Activated CD4-positive, alpha-beta memory T cell treated with anti-CD3 and anti-CD28 coated beads for 36 hours (primary cell): ENCODE results near the gene ADAMTSL1. TPM values are rescaled to one million over a fixed set of nuclear protein-coding genes. Genes with fewer than 3 reads are reported as not detected.
"Not testable (repeated sequence)": the region's sequence is repeated elsewhere in the genome, so short reads cannot be mapped to it uniquely, and the experiment has no call there.

ENCODE experiments used
- CTCF ChIA-PET: fragments of 350-600 bp; sonication (Branson Sonifier 250); formaldehyde crosslinking; loops from one replicate; lab custom pipeline; 2021; ENCODE audit warnings: antibody characterized with exemption, inconsistent platforms; lab: Charles Lee
- POLR2A ChIA-PET: fragments of 350-600 bp; sonication (Branson Sonifier 250); formaldehyde crosslinking; loops from one replicate; lab custom pipeline; 2021; ENCODE audit warnings: antibody characterized with exemption; lab: Charles Lee
- DNase-seq: peaks from one replicate; pipeline ENCODE4 v3.0.0-alpha.2; 2020
- H3K27ac Mint-ChIP-seq: one replicate; pipeline ENCODE4 v1.8.0; 2021; ENCODE audit warnings: mixed read lengths
- H3K27me3 Mint-ChIP-seq: one replicate; pipeline ENCODE4 v1.8.0; 2021; ENCODE audit warnings: mixed read lengths
- H3K36me3 Mint-ChIP-seq: one replicate; pipeline ENCODE4 v1.8.0; 2021; ENCODE audit warnings: mixed read lengths
- H3K4me1 Mint-ChIP-seq: one replicate; pipeline ENCODE4 v1.8.0; 2021; ENCODE audit warnings: low read depth, mixed read lengths
- H3K4me3 Mint-ChIP-seq: one replicate; pipeline ENCODE4 v1.8.0; 2021; ENCODE audit warnings: mild to moderate bottlenecking, mixed read lengths
- H3K9me3 Mint-ChIP-seq: one replicate; pipeline ENCODE4 v1.8.0; 2021; ENCODE audit warnings: mixed read lengths
- intact Hi-C: fragments of 100-400 bp; cut with micrococcal nuclease; formaldehyde crosslinking; loops from one replicate; pipeline ENCODE4 v1.15.1; 2023
- total RNA-seq, 2 experiments: library from RNA; stranded (reverse); gene quantifications; one replicate each; pipeline ENCODE4 v1.2.3, GENCODE V29; 2021

The ADAMTSL1 gene
- total RNA-seq, 2 experiments from 2014 or later = not detected

- Mint-ChIP-seq H3K36me3 (no peaks in the 10 kb centered on the region), H3K9me3 (no peaks in the 10 kb centered on the region), H3K4me3 (no peak overlapping the region), H3K27me3 (peaks cover 1% of the 10 kb centered on the region), H3K4me1 (no peaks in the 10 kb centered on the region), H3K27ac (no peak overlapping the region)
- CTCF ChIA-PET = no interaction called here
- DNase-seq = no peak
- intact Hi-C loops = no loop called here
- POLR2A ChIA-PET = no interaction called here
Measured at GRCh38 chr9:18920141-18921084, 446.5 kb downstream of the ADAMTSL1 start.

DNA sequence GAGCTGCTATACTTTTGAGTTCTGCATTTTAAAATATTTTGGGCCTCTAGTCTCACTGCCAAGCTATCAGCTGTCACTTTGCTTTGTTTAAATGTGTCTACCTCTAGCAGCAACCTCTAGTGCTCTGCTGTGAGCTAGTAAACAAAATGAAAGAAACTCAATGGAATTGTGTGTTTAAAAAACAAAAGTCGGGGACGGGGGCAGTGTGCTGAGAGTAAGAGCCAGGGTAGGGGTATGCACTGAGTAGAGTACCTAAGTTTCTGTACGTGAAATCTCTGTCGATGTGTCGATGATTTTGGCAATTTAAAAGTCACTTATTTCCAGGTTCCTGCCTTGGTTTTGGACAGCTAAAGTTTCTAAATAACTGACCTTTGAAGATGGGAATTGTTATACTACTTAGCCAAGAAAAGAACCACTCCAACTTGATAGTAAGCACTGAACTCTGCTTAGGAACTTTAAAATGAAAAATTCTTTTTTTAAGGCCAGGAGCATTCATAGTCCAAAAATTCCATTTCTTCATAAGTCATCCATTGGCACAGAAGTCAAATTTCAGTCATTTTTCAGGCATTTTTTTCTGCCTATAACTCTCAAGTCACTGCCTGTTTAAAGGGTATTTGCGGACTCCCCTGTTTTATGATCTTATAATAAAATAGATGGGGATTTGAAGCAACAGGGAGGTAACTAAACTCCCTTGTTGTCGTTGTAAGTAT lies 447.6 kb downstream of the ADAMTSL1 start:
- ChIA-PET POLR2A (no interaction called here), CTCF (no interaction called here)
- no peaks in the 10 kb centered on the region for H3K36me3 Mint-ChIP-seq
- intact Hi-C loops = no loop called here
- H3K4me1 Mint-ChIP-seq = no peaks in the 10 kb centered on the region
- H3K27me3 Mint-ChIP-seq = peaks cover 1% of the 10 kb centered on the region
- no peak overlapping the region for H3K4me3 Mint-ChIP-seq
- H3K27ac Mint-ChIP-seq = no peak overlapping the region
- no peaks in the 10 kb centered on the region for H3K9me3 Mint-ChIP-seq
- DNase-seq = no peak

GRCh38 chr9:18922161-18922885 lies 448.4 kb downstream of the ADAMTSL1 start:
- no peaks in the 10 kb centered on the region for H3K27me3 Mint-ChIP-seq
- POLR2A ChIA-PET = no interaction called here
- no peaks in the 10 kb centered on the region for H3K4me1 Mint-ChIP-seq
- no peak for DNase-seq
- H3K9me3 Mint-ChIP-seq = no peaks in the 10 kb centered on the region
- no peak overlapping the region for H3K4me3 Mint-ChIP-seq
- no peaks in the 10 kb centered on the region for H3K36me3 Mint-ChIP-seq
- CTCF ChIA-PET = no interaction called here
- no peak overlapping the region for H3K27ac Mint-ChIP-seq
- intact Hi-C loops = no loop called here

DNA sequence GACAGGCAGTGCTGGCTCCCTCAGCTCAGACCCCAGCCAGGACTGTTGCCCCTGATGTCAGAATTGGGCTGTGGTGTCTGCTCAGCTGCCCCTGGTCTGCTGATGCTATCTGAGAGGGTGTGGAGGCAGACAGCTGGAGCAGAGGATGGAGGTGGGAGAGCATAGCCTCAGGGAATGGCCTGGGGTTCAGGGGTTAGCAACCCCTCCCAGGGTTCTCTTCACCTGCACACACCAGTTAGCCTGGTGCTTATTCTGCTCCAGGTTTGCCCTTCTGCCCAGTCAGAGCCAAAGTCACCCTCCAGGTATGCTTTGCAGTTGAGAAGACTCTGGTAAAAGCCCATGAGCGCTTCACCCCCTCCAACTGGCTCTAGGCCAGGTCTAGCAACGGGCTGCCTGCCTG lies 449.2 kb downstream of the ADAMTSL1 start:
- intact Hi-C loops = no loop called here
- ChIA-PET POLR2A (no interaction called here), CTCF (no interaction called here)
- no peaks in the 10 kb centered on the region for H3K27me3 Mint-ChIP-seq
- H3K36me3 Mint-ChIP-seq = no peaks in the 10 kb centered on the region
- no peak overlapping the region for H3K4me3 Mint-ChIP-seq
- DNase-seq = no peak
- H3K4me1 Mint-ChIP-seq = no peaks in the 10 kb centered on the region
- no peak overlapping the region for H3K27ac Mint-ChIP-seq
- no peaks in the 10 kb centered on the region for H3K9me3 Mint-ChIP-seq

- Mint-ChIP-seq H3K36me3 (no peaks in the 10 kb centered on the region), H3K4me3 (no peak overlapping the region), H3K27me3 (no peaks in the 10 kb centered on the region), H3K4me1 (no peaks in the 10 kb centered on the region), H3K27ac (no peak overlapping the region), H3K9me3 (no peaks in the 10 kb centered on the region)
- POLR2A ChIA-PET = no interaction called here
- DNase-seq = no peak
- CTCF ChIA-PET = no interaction called here
- intact Hi-C loops = no loop called here
Measured at GRCh38 chr9:18923671-18924430, 449.9 kb downstream of the ADAMTSL1 start.

DNA sequence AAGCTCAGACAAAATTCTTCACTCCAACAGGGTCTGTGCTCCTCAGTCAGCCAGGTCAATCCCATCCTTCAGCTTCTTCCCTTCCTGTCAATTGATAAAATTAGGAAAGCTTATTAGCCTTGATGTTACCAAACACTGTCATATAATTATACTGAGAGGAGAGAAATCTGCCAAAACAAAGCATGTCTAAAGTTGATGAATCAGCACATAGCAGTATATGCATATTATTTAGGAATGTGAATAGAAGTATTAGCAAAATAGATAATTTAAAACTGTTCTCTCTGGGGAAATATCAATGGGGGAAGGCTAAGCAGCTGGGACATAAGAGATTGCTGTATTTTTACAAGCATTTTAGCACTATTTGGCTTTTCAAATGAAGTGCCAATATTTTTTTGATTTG lies 451.9 kb downstream of the ADAMTSL1 start:
- intact Hi-C loops = no loop called here
- Mint-ChIP-seq H3K4me3 (no peak overlapping the region), H3K27me3 (no peaks in the 10 kb centered on the region), H3K9me3 (no peaks in the 10 kb centered on the region), H3K27ac (no peak overlapping the region), H3K36me3 (no peaks in the 10 kb centered on the region), H3K4me1 (no peaks in the 10 kb centered on the region)
- ChIA-PET POLR2A (no interaction called here), CTCF (no interaction called here)
- no peak for DNase-seq

GRCh38 chr9:18926513-18926912 lies 452.6 kb downstream of the ADAMTSL1 start:
- ChIA-PET CTCF (no interaction called here), POLR2A (no interaction called here)
- intact Hi-C loops = no loop called here

DNA sequence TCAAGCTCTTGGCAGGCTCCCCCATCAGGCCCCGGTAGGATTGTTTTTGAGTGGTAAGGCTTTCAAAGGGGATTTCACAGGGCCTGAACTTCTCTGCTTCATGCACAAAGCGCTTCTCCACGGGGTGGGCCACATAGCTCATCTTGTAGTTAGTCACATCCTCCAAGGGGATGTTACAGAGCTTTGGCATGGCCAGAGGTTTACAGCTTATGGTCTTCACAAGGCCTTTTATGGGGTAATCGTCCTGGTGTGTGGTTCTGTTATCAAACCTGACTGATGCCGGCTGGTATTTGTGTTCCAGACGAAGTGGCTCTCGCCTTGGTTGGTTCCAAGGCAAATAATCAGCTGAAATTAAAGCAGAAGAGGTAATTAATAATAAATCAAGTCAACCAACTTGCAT lies 454.8 kb downstream of the ADAMTSL1 start:
- no peaks in the 10 kb centered on the region for H3K9me3 Mint-ChIP-seq
- CTCF ChIA-PET = no interaction called here

More at GRCh38 chr9:18926513-18926912, 452.6 kb downstream of the ADAMTSL1 start:
- Mint-ChIP-seq H3K9me3 (no peaks in the 10 kb centered on the region), H3K36me3 (no peaks in the 10 kb centered on the region), H3K4me1 (no peaks in the 10 kb centered on the region), H3K27ac (no peak overlapping the region), H3K4me3 (no peak overlapping the region), H3K27me3 (no peaks in the 10 kb centered on the region)
- DNase-seq = no peak

DNA sequence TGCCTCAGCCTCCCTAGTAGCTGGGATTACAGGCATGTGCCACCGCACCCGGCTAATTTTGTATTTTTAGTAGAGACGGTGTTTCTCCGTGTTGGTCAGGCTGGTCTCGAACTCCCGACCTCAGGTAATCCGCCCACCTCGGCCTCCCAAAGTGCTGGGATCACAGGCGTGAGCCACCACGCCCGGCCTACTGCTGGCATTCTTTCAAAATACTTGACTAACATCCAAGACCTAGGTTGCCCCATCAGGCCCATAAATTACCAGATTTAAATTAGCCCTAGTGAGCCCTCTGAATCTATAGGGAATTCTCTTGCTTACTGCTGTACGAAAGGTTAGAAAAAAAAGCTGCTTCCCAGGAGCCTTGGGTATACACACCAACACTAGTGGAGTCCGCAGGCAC lies 456.7 kb downstream of the ADAMTSL1 start:
- not testable (repeated sequence) for H3K27me3 Mint-ChIP-seq

More for the DNA sequence above, 454.8 kb downstream of the ADAMTSL1 start:
- no peaks in the 10 kb centered on the region for H3K36me3 Mint-ChIP-seq
- no peak overlapping the region for H3K27ac Mint-ChIP-seq
- H3K4me1 Mint-ChIP-seq = no peaks in the 10 kb centered on the region
- no peak for DNase-seq
- intact Hi-C loops = no loop called here
- H3K27me3 Mint-ChIP-seq = no peaks in the 10 kb centered on the region
- POLR2A ChIA-PET = no interaction called here
- no peak overlapping the region for H3K4me3 Mint-ChIP-seq

GRCh38 chr9:18935541-18935940 lies 461.6 kb downstream of the ADAMTSL1 start:
- Mint-ChIP-seq H3K9me3 (no peaks in the 10 kb centered on the region), H3K4me3 (no peak overlapping the region), H3K4me1 (no peaks in the 10 kb centered on the region), H3K27me3 (no peaks in the 10 kb centered on the region), H3K27ac (no peak overlapping the region), H3K36me3 (no peaks in the 10 kb centered on the region)
- no peak for DNase-seq
- CTCF ChIA-PET = no interaction called here
- POLR2A ChIA-PET = no interaction called here
- intact Hi-C loops = no loop called here

More for the DNA sequence above, 456.7 kb downstream of the ADAMTSL1 start:
- H3K27ac Mint-ChIP-seq, H3K4me1 Mint-ChIP-seq, POLR2A ChIA-PET, H3K4me3 Mint-ChIP-seq, H3K9me3 Mint-ChIP-seq, intact Hi-C loops, CTCF ChIA-PET, DNase-seq, H3K36me3 Mint-ChIP-seq: not testable (repeated sequence)

- no peaks in the 10 kb centered on the region for H3K4me1 Mint-ChIP-seq
- POLR2A ChIA-PET = no interaction called here
- DNase-seq = no peak
- intact Hi-C loops = no loop called here
- no peaks in the 10 kb centered on the region for H3K9me3 Mint-ChIP-seq
- no peaks in the 10 kb centered on the region for H3K36me3 Mint-ChIP-seq
- H3K27ac Mint-ChIP-seq = no peak overlapping the region
- H3K4me3 Mint-ChIP-seq = no peak overlapping the region
- CTCF ChIA-PET = no interaction called here
- H3K27me3 Mint-ChIP-seq = no peaks in the 10 kb centered on the region
Measured at GRCh38 chr9:18936094-18936871, 462.3 kb downstream of the ADAMTSL1 start.
